ENCODE measurements around the gene EPHB1. TPM values are rescaled to one million over a fixed set of nuclear protein-coding genes. Genes with fewer than 3 reads are reported as not detected.

EPHB1 gene
- total RNA-seq, 1 donor from 2014 or later = 3.8 TPM

GRCh38 chr3:135008326-135008725 is 213.3 kb downstream of the EPHB1 start:
- intact Hi-C loops (cut with micrococcal nuclease) = no loop called here
- Mint-ChIP-seq H3K36me3 (ENCODE audit: low read depth) (no peaks in the 10 kb centered on the region), H3K9me3 (peaks cover 6% of the 10 kb centered on the region), H3K27me3 (no peaks in the 10 kb centered on the region), H3K4me3 (no peak overlapping the region), H3K4me1 (no peaks in the 10 kb centered on the region), H3K27ac (no peak overlapping the region)
- ATAC-seq (ENCODE audit: low read depth) (no peak), DNase-seq (no peak)
- ChIA-PET POLR2A (no interaction called here), CTCF (no interaction called here)
- no peak for TF ChIP-seq CTCF (IDR thresholded peaks at IDR 0.05)

- H3K4me3 Mint-ChIP-seq = no peak overlapping the region
- H3K27ac Mint-ChIP-seq = no peak overlapping the region
- no peak for TF ChIP-seq CTCF (IDR thresholded peaks at IDR 0.05)
- H3K36me3 Mint-ChIP-seq (ENCODE audit: low read depth) = no peaks in the 10 kb centered on the region
- POLR2A ChIA-PET = no interaction called here
- no peaks in the 10 kb centered on the region for H3K27me3 Mint-ChIP-seq
- peaks cover 4% of the 10 kb centered on the region for H3K9me3 Mint-ChIP-seq
- CTCF ChIA-PET = no interaction called here
- intact Hi-C loops (cut with micrococcal nuclease) = no loop called here
- H3K4me1 Mint-ChIP-seq = no peaks in the 10 kb centered on the region
- DNase-seq (no peak), ATAC-seq (ENCODE audit: low read depth) (no peak)
These were observed 214.0 kb downstream of the EPHB1 start for GRCh38 chr3:135009014-135009413.

- Mint-ChIP-seq H3K27ac (no peak overlapping the region), H3K4me1 (no peaks in the 10 kb centered on the region), H3K9me3 (no peaks in the 10 kb centered on the region), H3K4me3 (no peak overlapping the region), H3K27me3 (no peaks in the 10 kb centered on the region), H3K36me3 (ENCODE audit: low read depth) (no peaks in the 10 kb centered on the region)
- DNase-seq (no peak), ATAC-seq (ENCODE audit: low read depth) (no peak)
- ChIA-PET POLR2A (no interaction called here), CTCF (no interaction called here)
- no peak for TF ChIP-seq CTCF (IDR thresholded peaks at IDR 0.05)
- intact Hi-C loops (cut with micrococcal nuclease) = no loop called here
These were observed 217.0 kb downstream of the EPHB1 start for GRCh38 chr3:135012101-135012500.

DNA sequence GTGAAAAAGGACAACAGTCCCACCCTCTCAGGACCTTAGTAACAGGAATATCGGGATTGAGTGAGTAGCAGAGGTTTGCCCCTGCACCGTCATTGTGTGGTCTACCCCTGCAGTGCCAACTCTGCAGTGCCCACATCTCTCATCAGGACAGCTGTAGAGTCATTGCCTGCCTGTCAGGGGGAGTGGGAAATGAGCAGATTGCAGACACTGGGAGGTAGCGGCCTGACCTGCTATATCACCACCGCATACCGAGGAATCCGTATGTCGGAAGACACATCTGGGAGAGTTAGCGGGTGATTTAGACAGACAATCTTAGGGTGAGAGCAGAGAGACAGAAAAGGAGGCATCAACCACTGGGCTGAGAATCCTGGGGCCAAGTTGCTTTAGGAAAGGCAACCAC is 218.1 kb downstream of the EPHB1 start:
- ChIA-PET POLR2A (no interaction called here), CTCF (no interaction called here)
- no peak overlapping the region for H3K27ac Mint-ChIP-seq
- H3K4me3 Mint-ChIP-seq = no peak overlapping the region
- ATAC-seq (ENCODE audit: low read depth) (no peak), DNase-seq (no peak)
- no peaks in the 10 kb centered on the region for H3K4me1 Mint-ChIP-seq
- H3K27me3 Mint-ChIP-seq = no peaks in the 10 kb centered on the region
- no peaks in the 10 kb centered on the region for H3K36me3 Mint-ChIP-seq (ENCODE audit: low read depth)
- no peak for TF ChIP-seq CTCF (IDR thresholded peaks at IDR 0.05)
- H3K9me3 Mint-ChIP-seq = no peaks in the 10 kb centered on the region
- intact Hi-C loops (cut with micrococcal nuclease) = no loop called here

GRCh38 chr3:135014566-135014965 is 219.5 kb downstream of the EPHB1 start:
- Mint-ChIP-seq H3K36me3 (ENCODE audit: low read depth) (no peaks in the 10 kb centered on the region), H3K4me3 (no peak overlapping the region), H3K4me1 (no peaks in the 10 kb centered on the region), H3K27me3 (no peaks in the 10 kb centered on the region), H3K9me3 (no peaks in the 10 kb centered on the region), H3K27ac (no peak overlapping the region)
- POLR2A ChIA-PET = no interaction called here
- TF ChIP-seq CTCF (IDR thresholded peaks at IDR 0.05) = no peak
- DNase-seq (no peak), ATAC-seq (ENCODE audit: low read depth) (no peak)
- CTCF ChIA-PET = no interaction called here
- intact Hi-C loops (cut with micrococcal nuclease) = no loop called here
